ENCODE results near the gene TTC7B. TPM values are rescaled to one million over a fixed set of nuclear protein-coding genes. Genes with fewer than 3 reads are reported as not detected.

TTC7B gene
- total RNA-seq, 1 experiment from 2014 or later: 70.6 TPM

DNA sequence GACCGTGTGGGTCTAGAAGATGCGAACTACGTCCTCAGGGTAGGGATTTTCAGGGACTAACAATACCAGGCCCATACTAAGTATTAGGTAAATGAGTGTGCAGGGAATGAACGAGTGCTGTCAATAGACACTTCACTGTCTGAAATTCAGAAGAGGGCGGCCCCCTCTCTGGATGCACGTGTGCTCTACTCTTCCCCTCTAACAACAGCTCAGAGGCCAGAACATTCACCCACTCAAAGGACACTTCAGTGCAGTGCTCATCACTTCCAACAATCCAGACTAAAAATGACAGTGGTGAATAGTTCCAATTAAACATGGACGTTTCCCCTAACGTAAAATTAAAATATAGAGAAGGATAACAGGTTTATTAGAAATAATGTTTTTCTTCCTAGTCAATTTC lies 219.5 kb downstream of the TTC7B start:
- BruUV-seq (replicated peaks): no TSS peak
- ChIA-PET RAD21 (ENCODE audit: low non-redundant PET in 1 of 2, low total read pairs in 2 of 2, uncharacterized antibody in 2 of 2, unreplicated experiment in 2 of 2) (no interaction called here), POLR2A (no interaction called here), CTCF (no interaction called here)
- no peak overlapping the region for H3K27ac ChIP-seq (ENCODE audit: low read depth, low read length)
- H3K27me3 ChIP-seq (ENCODE audit: insufficient read depth, low read length): no peaks in the 10 kb centered on the region
- no peak overlapping the region for H3K9ac ChIP-seq (ENCODE audit: low read length)
- H3K4me3 ChIP-seq (replicated peaks in 1 of 2; ENCODE audit: low read depth in 1 of 2, low read length in 2 of 2): no peak overlapping the region
- no peaks in the 10 kb centered on the region for H3K4me1 ChIP-seq (ENCODE audit: control insufficient read depth in 1 of 2, insufficient read depth in 2 of 2, low read length in 2 of 2)
- no peaks in the 10 kb centered on the region for H3K9me3 ChIP-seq (ENCODE audit: control insufficient read depth in 1 of 2, insufficient read depth in 1 of 2, low read depth in 1 of 2, low read length in 2 of 2)
- intact Hi-C loops (cut with micrococcal nuclease): no loop called here
- ATAC-seq (no peak), DNase-seq (ENCODE audit: low read depth, low spot score) (no peak)
- no peaks in the 10 kb centered on the region for H4K20me1 ChIP-seq (ENCODE audit: insufficient read depth)
- no peaks in the 10 kb centered on the region for H3K79me2 ChIP-seq (ENCODE audit: insufficient read depth, low read length)
- no peak overlapping the region for H3K4me2 ChIP-seq (ENCODE audit: low read length)
- no peak overlapping the region for H2AFZ ChIP-seq (ENCODE audit: low read depth, low read length, poor library complexity, severe bottlenecking)
- no peak for TF ChIP-seq ELF1 (IDR thresholded peaks at IDR 0.05; ENCODE audit: borderline replicate concordance, low read depth)
- no peak for TF ChIP-seq EZH2phosphoT487 (IDR thresholded peaks at IDR 0.05; ENCODE audit: borderline replicate concordance)
- TF ChIP-seq CBX3 (IDR thresholded peaks at IDR 0.05; ENCODE audit: low read depth): no peak
- TF ChIP-seq, protein P1, sequence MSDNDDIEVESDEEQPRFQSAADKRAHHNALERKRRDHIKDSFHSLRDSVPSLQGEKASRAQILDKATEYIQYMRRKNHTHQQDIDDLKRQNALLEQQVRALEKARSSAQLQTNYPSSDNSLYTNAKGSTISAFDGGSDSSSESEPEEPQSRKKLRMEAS (IDR thresholded peaks at IDR 0.05): no peak
- TF ChIP-seq ZNF274 (IDR thresholded peaks at IDR 0.05; ENCODE audit: low read depth, low read length): no peak
- no peak for TF ChIP-seq ZFX (IDR thresholded peaks at IDR 0.05)
- TF ChIP-seq, protein P2, sequence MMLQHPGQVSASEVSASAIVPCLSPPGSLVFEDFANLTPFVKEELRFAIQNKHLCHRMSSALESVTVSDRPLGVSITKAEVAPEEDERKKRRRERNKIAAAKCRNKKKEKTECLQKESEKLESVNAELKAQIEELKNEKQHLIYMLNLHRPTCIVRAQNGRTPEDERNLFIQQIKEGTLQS (IDR thresholded peaks at IDR 0.05): no peak
- TF ChIP-seq FOSL1 (IDR thresholded peaks at IDR 0.05; ENCODE audit: low read depth): no peak
- TF ChIP-seq EZH2 (IDR thresholded peaks at IDR 0.05): no peak
- TF ChIP-seq POLR2A (IDR thresholded peaks at IDR 0.05; ENCODE audit: borderline replicate concordance, extremely low read depth, insufficient read depth, insufficient read length): no peak
- TF ChIP-seq CTCF (IDR thresholded peaks at IDR 0.05 in 2 of 3, conservative IDR thresholded peaks at IDR 0.05 in 1 of 3; ENCODE audit: borderline replicate concordance in 1 of 3, insufficient read depth in 1 of 3, low read depth in 2 of 3, low read length in 2 of 3): no peak
- TF ChIP-seq SP1 (IDR thresholded peaks at IDR 0.05; ENCODE audit: low read depth): no peak
- no peak for TF ChIP-seq RAD21 (IDR thresholded peaks at IDR 0.05; ENCODE audit: low read depth)
- TF ChIP-seq SRF (IDR thresholded peaks at IDR 0.05; ENCODE audit: low read depth): no peak
- no peak for TF ChIP-seq REST (IDR thresholded peaks at IDR 0.05; ENCODE audit: low read depth)
- no peak for TF ChIP-seq CEBPB (IDR thresholded peaks at IDR 0.05; ENCODE audit: low read depth)
- no peak for TF ChIP-seq SIN3A (IDR thresholded peaks at IDR 0.05; ENCODE audit: low read depth)
- no peak for TF ChIP-seq TCF7L2 (IDR thresholded peaks at IDR 0.05; ENCODE audit: borderline replicate concordance, extremely low read depth, insufficient read depth, insufficient read length)
- TF ChIP-seq, protein P3, sequence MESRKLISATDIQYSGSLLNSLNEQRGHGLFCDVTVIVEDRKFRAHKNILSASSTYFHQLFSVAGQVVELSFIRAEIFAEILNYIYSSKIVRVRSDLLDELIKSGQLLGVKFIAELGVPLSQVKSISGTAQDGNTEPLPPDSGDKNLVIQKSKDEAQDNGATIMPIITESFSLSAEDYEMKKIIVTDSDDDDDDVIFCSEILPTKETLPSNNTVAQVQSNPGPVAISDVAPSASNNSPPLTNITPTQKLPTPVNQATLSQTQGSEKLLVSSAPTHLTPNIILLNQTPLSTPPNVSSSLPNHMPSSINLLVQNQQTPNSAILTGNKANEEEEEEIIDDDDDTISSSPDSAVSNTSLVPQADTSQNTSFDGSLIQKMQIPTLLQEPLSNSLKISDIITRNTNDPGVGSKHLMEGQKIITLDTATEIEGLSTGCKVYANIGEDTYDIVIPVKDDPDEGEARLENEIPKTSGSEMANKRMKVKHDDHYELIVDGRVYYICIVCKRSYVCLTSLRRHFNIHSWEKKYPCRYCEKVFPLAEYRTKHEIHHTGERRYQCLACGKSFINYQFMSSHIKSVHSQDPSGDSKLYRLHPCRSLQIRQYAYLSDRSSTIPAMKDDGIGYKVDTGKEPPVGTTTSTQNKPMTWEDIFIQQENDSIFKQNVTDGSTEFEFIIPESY (IDR thresholded peaks at IDR 0.05; ENCODE audit: extremely low read depth, insufficient replicate concordance, low read length): no peak
- no peaks in the 10 kb centered on the region for H3K36me3 ChIP-seq (ENCODE audit: control insufficient read depth in 1 of 2, insufficient read depth in 2 of 2, low read length in 2 of 2)
- H3K9me2 ChIP-seq (ENCODE audit: insufficient read depth): no peaks in the 10 kb centered on the region
